B cell (primary cell): ENCODE results near the gene NR3C2.

Experiments used
- CTCF ChIP-seq: fragments of 200-600 bp; IDR thresholded peaks from one replicate; pipeline ENCODE4 v1.8.0; 2022; ENCODE audit warnings: antibody characterized with exemption, mild to moderate bottlenecking
- EZH2 ChIP-seq: IDR thresholded peaks from 2 replicates; pipeline ENCODE4 v1.6.1; 2012; ENCODE audit warnings: borderline replicate concordance, low read depth, mild to moderate bottlenecking, moderate library complexity, low read length; ENCODE audit not compliant: insufficient read depth, poor library complexity, severe bottlenecking

GRCh38 chr4:148349153-148349552, 93.1 kb downstream of the NR3C2 start:
- TF ChIP-seq CTCF (no peak), EZH2 (no peak)
